Testis (tissue), 3 donors: ENCODE measurements around the gene NPB. TPM values are rescaled to one million over a fixed set of nuclear protein-coding genes. Genes with fewer than 3 reads are reported as not detected.

Experiments
- DNase-seq: peaks from one replicate; pipeline ENCODE4 v3.0.0-alpha.2; 2019
- H3K27ac ChIP-seq, 2 donors: fragments of 200-600 bp; sonication (generic); one replicate each; pipeline ENCODE4 v1.5.1; 2019
- H3K27me3 ChIP-seq: fragments of 200-600 bp; sonication (generic); one replicate; pipeline ENCODE4 v1.5.1; 2019
- H3K36me3 ChIP-seq: fragments of 200-600 bp; sonication (generic); one replicate; pipeline ENCODE4 v1.5.1; 2017; ENCODE audit warnings: low read depth; ENCODE audit errors: missing control alignments
- H3K4me1 ChIP-seq: fragments of 200-600 bp; sonication (generic); one replicate; pipeline ENCODE4 v1.5.1; 2019
- H3K4me3 ChIP-seq, 2 donors: fragments of 200-600 bp; sonication (generic); one replicate each; pipeline ENCODE4 v1.5.1; 2017 to 2019
- H3K9me3 ChIP-seq: fragments of 200-600 bp; sonication (generic); one replicate; pipeline ENCODE4 v1.5.1; 2017
- POLR2A ChIP-seq: fragments of 450-650 bp; IDR thresholded peaks from one replicate; pipeline ENCODE4 v1.6.1; 2017; ENCODE audit warnings: antibody characterized with exemption, mild to moderate bottlenecking, moderate library complexity
- WGBS, 2 donors: methylation state at CpG; one replicate each; pipeline ENCODE4 v1.1.5; 2018; 5-methylcytosine and 5-hydroxymethylcytosine counted together
- intact Hi-C: fragments of 100-400 bp; cut with DNase I; formaldehyde crosslinking; loops from one replicate; pipeline ENCODE4 v1.15.1; 2023; ENCODE audit warnings: low total_unique reads
- polyA plus RNA-seq: library from polyadenylated mRNA; stranded (reverse); fragments of 350-450 nt; fragmentation: Illumina TruSeq; extraction: RNeasy Lipid Tissue Mini Kit (QIAGEN cat#74804); gene quantifications from one replicate; pipeline ENCODE4 v1.2.3, GENCODE V29; 2014; ENCODE audit warnings: low read depth, low replicate concordance; ENCODE audit not compliant: insufficient read depth
- total RNA-seq, 2 donors: library from RNA; depleted of rRNA; stranded (reverse); fragments of >200 nt; gene quantifications; one replicate each; pipeline ENCODE4 v1.2.3, GENCODE V29; 2016
- TF ChIP-seq, protein P1 (sequence below), 3 experiments: fragments of 450-650 bp in 2 of 3; fragments of 200-600 bp in 1 of 3; sonication (generic) in 1 of 3; IDR thresholded peaks; one replicate each; pipeline ENCODE4 v1.5.1; 2016 to 2019; ENCODE audit warnings: antibody characterized with exemption in 3 of 3, mild to moderate bottlenecking in 2 of 3, moderate library complexity in 1 of 3

Gene NPB
- total and polyA plus RNA-seq, 3 donors from 2014 or later = 1.8 to 27.3 (median 22.7) TPM

DNA sequence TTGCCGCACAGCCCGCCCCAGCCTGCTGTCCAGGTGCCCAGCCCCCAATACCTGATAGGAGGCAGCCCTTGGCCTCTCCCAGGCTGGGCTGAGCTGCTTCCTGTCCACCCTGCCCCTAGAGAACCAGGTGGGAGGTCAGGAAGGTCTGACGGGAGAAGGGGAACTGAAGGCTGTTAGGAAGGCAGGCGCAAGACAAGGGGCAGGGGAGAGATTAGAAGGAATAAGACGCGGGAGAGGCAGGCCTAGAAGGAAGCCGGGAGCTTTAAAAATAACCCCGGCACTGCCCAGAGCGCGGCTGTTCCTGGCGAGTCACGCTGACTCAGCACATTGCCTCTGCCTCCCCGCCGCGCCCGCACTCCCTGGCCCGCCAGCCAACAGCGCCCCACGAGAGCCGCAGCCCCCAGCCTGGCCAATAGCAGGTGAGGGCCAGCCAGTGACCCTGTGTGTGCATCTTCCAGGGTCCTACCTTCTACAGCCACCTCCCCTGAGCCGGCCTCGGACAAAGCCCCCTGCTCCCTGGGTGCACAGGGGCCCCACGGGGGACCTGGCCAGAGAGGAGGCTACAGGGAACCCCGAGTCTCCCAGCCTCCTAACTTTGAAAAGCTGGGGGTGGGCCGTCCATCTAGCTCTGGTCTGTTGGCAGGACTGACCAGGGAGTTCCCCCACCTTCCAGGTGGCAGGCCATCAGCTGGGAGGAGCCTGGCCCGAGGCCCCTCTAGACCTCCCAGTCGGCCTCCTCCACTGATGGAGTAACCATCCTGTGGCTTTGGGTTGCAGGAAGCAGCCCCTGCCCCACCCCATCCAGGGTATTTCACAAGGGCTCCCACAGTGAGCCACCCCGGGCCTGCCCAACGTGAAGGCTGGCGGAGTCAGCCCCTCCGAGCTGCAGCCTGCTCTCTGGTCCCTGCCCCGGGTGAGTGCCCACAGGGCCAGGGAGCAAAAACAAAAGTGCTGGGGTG is 21.5 kb downstream of the NPB start:
- 29 to 49% methylated on average over 21 to 30 of the region's 32 CpGs for WGBS, 2 donors
- Histone ChIP-seq H3K27me3 (no peaks in the 10 kb centered on the region), H3K4me1 (peaks cover 38% of the 10 kb centered on the region), H3K9me3 (no peaks in the 10 kb centered on the region), H3K4me3 (peak overlapping the region in 1 of 2 donors; percentile 5), H3K36me3 (no peaks in the 10 kb centered on the region), H3K27ac (peak overlapping the region; percentile 34 to 69)
- intact Hi-C loops = no loop called here
- DNase-seq = peak; percentile 88
- TF ChIP-seq, protein P1, sequence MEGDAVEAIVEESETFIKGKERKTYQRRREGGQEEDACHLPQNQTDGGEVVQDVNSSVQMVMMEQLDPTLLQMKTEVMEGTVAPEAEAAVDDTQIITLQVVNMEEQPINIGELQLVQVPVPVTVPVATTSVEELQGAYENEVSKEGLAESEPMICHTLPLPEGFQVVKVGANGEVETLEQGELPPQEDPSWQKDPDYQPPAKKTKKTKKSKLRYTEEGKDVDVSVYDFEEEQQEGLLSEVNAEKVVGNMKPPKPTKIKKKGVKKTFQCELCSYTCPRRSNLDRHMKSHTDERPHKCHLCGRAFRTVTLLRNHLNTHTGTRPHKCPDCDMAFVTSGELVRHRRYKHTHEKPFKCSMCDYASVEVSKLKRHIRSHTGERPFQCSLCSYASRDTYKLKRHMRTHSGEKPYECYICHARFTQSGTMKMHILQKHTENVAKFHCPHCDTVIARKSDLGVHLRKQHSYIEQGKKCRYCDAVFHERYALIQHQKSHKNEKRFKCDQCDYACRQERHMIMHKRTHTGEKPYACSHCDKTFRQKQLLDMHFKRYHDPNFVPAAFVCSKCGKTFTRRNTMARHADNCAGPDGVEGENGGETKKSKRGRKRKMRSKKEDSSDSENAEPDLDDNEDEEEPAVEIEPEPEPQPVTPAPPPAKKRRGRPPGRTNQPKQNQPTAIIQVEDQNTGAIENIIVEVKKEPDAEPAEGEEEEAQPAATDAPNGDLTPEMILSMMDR (IDR thresholded peaks at IDR 0.05) = no peak
- TF ChIP-seq POLR2A = no peak

DNA sequence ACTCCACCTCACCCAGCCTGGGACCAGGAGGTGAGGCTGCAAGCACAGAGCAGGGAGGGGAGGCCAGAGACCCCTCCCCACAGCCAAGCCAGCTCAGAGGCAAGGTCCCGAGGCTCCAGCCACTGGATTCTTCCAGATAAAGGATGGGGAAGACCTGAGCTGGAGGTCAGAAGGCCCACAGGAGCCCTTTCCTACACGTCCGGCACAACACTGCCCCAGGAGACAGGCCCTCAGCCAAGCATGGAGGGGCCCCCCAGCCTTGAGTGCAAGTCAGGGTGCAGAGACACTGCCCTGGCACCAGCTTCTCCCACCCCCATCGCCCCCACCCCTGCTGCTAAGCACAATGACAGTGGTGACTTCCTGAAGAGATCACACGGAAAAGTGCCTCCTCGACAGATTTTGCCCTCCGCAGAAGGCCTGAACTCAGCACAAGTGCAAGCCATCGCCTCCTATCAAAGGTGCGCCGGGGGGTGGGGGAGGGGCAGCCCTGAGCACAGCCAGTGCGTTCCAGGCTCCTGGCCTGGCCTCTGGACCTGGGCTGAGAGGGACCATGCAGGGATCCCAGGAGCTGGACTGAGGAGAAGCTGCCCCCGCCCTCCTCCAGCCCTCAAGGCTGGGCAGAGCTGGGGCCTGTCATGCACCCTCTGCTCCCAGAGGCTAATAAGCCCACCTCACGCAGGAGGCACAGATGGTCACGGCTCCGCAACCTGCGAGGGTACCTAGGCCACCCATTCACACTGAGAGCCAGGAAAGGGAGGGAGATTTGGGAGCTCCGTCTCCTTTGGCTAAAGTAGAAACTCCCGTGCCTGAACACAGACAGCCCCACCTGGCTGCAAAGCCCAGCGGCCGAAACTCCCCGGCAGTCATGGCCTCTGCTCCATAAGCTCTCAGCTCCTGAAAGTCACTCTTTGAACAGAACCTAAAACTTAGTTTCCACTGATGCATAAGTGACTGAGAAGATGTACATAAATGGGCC is 22.8 kb downstream of the NPB start:
- intact Hi-C loops = no loop called here
- no peaks in the 10 kb centered on the region for H3K9me3 ChIP-seq
- WGBS, 2 donors = 69% methylated on average over 14 to 20 of the region's 21 CpGs
- peaks cover 41% of the 10 kb centered on the region for H3K4me1 ChIP-seq
- peak overlapping the region in 1 of 2 donors; percentile 69 for H3K27ac ChIP-seq
- H3K27me3 ChIP-seq = no peaks in the 10 kb centered on the region
- TF ChIP-seq POLR2A = no peak
- TF ChIP-seq, protein P1 (IDR thresholded peaks at IDR 0.05) = no peak
- no peak for DNase-seq
- no peaks in the 10 kb centered on the region for H3K36me3 ChIP-seq
- H3K4me3 ChIP-seq = no peak overlapping the region

DNA sequence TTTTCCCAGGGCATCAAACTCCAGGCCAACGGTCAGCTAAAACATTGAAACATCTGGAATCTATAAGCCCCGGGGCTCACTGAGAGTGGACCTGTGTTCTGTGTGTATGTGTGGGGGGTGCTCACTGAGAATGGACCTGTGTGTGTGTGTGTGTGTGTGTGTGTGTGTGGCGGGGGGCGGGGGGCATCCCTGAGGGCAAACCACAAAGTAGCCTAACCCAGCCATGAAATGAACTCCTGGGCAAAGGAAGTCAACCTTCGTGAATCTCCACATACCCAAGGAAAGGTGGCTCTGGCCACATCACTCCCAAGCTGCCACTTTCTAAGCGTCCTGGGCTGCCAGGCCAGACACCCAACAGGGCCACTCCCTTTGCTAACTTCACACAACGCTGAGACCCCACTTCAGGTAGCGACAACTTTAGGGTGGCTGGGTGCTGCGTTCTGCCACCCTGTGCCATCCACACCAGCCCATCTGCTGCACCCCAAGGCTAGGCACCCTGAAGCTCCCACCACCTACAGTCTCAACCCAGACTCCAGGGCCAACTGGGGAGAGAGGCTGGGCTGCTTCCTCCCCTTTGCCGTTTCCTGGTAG is 23.9 kb downstream of the NPB start:
- H3K4me1 ChIP-seq = peaks cover 41% of the 10 kb centered on the region
- intact Hi-C loops = no loop called here
- TF ChIP-seq, protein P1 (IDR thresholded peaks at IDR 0.05) = no peak
- no peak for TF ChIP-seq POLR2A
- peak overlapping the region; percentile 85 to 93 for H3K27ac ChIP-seq
- no peak for DNase-seq
- peak overlapping the region in 1 of 2 donors; percentile 87 for H3K4me3 ChIP-seq
- H3K9me3 ChIP-seq = no peaks in the 10 kb centered on the region
- no peaks in the 10 kb centered on the region for H3K27me3 ChIP-seq
- 65 to 75% methylated on average over 8 to 10 of the region's 10 CpGs for WGBS, 2 donors
- no peaks in the 10 kb centered on the region for H3K36me3 ChIP-seq

DNA sequence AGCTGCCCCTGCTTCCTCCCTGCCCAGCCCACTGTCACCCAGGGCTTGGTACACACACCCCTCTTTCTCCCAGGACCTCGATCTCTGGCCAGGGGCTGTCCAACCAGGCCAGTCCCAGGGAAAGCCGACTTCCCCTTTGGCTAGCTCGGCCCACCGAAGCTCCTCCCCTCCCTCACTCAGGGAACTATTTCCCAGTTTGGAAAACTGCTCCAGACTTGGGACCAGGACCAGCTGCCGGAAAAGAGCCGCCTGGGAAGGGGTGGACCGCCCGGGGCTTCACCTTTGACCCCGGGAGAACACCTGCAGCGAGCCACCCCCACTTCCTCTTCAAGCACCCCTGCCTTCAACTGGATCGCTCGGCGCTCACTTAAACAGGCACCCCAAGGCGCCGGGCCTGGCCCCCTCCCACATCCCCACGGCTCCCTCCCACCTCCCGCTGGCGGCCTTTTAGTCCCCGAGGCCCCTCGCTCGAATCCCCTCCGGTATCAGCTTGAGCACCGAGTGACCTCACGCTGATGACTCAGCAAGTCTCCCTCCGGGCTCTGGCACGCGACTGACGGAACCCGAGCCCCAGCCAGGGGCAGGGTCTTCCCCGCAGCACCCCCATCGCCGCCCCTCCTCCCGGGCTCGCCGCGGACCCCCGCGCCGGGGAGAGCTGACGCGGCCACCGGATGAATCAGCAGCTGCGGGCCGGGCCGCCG is 24.6 kb downstream of the NPB start:
- peak overlapping the region; percentile 85 to 93 for H3K27ac ChIP-seq
- H3K4me1 ChIP-seq = peaks cover 41% of the 10 kb centered on the region
- TF ChIP-seq POLR2A = no peak
- TF ChIP-seq, protein P1 (IDR thresholded peaks at IDR 0.05) = no peak
- H3K9me3 ChIP-seq = no peaks in the 10 kb centered on the region
- 0 to 1% methylated on average over 14 to 33 of the region's 46 CpGs for WGBS, 2 donors
- intact Hi-C loops = no loop called here
- peak; percentile 79 for DNase-seq
- H3K4me3 ChIP-seq = peak overlapping the region; percentile 87 to 93
- no peaks in the 10 kb centered on the region for H3K27me3 ChIP-seq
- no peaks in the 10 kb centered on the region for H3K36me3 ChIP-seq
